Measurements from ENCODE around the gene STXBP1.

STXBP1 gene

DNA sequence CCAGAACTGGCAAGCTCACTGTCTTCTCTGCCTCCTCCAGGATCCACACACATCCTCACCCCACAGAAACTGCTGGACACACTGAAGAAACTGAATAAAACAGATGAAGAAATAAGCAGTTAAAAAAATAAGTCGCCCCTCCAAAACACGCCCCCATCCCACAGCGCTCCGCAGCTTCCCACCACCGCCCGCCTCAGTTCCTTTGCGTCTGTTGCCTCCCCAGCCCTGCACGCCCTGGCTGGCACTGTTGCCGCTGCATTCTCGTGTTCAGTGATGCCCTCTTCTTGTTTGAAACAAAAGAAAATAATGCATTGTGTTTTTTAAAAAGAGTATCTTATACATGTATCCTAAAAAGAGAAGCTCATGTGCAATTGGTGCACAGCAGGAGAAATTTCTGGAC is 78.7 kb downstream of the STXBP1 start (continued):
- no peak for TF ChIP-seq ZNF19 (tag by site-specific recombination; IDR thresholded peaks at IDR 0.05; ENCODE audit: low read depth)
- TF ChIP-seq ZSCAN4 (tag by site-specific recombination; IDR thresholded peaks at IDR 0.05): no peak
- TF ChIP-seq, protein P1, sequence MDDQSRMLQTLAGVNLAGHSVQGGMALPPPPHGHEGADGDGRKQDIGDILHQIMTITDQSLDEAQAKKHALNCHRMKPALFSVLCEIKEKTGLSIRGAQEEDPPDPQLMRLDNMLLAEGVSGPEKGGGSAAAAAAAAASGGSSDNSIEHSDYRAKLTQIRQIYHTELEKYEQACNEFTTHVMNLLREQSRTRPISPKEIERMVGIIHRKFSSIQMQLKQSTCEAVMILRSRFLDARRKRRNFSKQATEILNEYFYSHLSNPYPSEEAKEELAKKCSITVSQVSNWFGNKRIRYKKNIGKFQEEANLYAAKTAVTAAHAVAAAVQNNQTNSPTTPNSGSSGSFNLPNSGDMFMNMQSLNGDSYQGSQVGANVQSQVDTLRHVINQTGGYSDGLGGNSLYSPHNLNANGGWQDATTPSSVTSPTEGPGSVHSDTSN (CRISPR knock-in tag; IDR thresholded peaks at IDR 0.05): no peak
- TF ChIP-seq, protein P2, sequence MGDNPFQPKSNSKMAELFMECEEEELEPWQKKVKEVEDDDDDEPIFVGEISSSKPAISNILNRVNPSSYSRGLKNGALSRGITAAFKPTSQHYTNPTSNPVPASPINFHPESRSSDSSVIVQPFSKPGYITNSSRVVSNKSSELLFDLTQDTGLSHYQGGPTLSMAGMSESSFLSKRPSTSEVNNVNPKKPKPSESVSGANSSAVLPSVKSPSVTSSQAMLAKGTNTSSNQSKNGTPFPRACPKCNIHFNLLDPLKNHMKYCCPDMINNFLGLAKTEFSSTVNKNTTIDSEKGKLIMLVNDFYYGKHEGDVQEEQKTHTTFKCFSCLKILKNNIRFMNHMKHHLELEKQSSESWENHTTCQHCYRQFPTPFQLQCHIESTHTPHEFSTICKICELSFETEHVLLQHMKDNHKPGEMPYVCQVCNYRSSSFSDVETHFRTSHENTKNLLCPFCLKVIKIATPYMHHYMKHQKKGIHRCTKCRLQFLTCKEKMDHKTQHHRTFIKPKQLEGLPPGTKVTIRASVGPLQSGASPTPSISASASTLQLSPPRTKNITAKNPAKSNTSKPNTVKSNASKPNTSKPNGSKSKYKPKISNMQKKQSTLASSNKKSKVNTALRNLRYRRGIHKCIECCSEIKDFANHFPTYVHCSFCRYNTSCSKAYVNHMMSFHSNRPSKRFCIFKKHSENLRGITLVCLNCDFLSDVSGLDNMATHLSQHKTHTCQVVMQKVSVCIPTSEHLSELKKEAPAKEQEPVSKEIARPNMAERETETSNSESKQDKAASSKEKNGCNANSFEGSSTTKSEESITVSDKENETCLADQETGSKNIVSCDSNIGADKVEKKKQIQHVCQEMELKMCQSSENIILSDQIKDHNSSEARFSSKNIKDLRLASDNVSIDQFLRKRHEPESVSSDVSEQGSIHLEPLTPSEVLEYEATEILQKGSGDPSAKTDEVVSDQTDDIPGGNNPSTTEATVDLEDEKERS (tag by site-specific recombination; IDR thresholded peaks at IDR 0.05): no peak
- no peak for TF ChIP-seq ZNF133 (tag by site-specific recombination; IDR thresholded peaks at IDR 0.05)

- Histone ChIP-seq H3K9me3 (ENCODE audit: control insufficient read depth, insufficient read depth, low read depth, low read length) (no peaks in the 10 kb centered on the region), H3K4me3 (ENCODE audit: low read depth, low read length) (no peak overlapping the region), H3K4me1 (ENCODE audit: control insufficient read depth, insufficient read depth, low read length) (no peaks in the 10 kb centered on the region), H3K27ac (ENCODE audit: extremely low read depth, low read depth, low read length) (no peak overlapping the region), H3K36me3 (ENCODE audit: control insufficient read depth in 2 of 2, insufficient read depth in 1 of 2, low read length in 2 of 2) (peaks cover 0 to 36% of the 10 kb centered on the region in 2 experiments; a peak in 1 of 3 replicates)
- POLR2A ChIA-PET: no interaction called here
- CTCF ChIA-PET: interaction anchor here (0.7 to 1.0 kb wide), 2 partner anchors 42 to 189 kb away, joined by 3 to 4 read pairs; no protein-coding TSS in a partner anchor
- no peak for TF ChIP-seq ZNF157 (tag by site-specific recombination; IDR thresholded peaks at IDR 0.05)
- TF ChIP-seq ZBTB26 (tag by site-specific recombination; optimal IDR thresholded peaks at IDR 0.05): no peak
- no peak for TF ChIP-seq ZNF692 (tag by site-specific recombination; IDR thresholded peaks at IDR 0.05)
- TF ChIP-seq SCRT2 (tag by site-specific recombination; IDR thresholded peaks at IDR 0.05): no peak
- TF ChIP-seq ZNF433 (tag by site-specific recombination; IDR thresholded peaks at IDR 0.05; ENCODE audit: low read depth): no peak
- TF ChIP-seq ZFP41 (tag by site-specific recombination; IDR thresholded peaks at IDR 0.05; ENCODE audit: borderline replicate concordance): no peak
- TF ChIP-seq ZNF274 (IDR thresholded peaks at IDR 0.05; ENCODE audit: low read length): no peak
- TF ChIP-seq ZNF274 (tag by site-specific recombination; IDR thresholded peaks at IDR 0.05; ENCODE audit: borderline replicate concordance): no peak
These were observed 80.0 kb downstream of the STXBP1 start for GRCh38 chr9:127692071-127692470.

GRCh38 chr9:127693143-127693542 is 81.1 kb downstream of the STXBP1 start:
- Histone ChIP-seq H3K27ac (ENCODE audit: extremely low read depth, low read depth, low read length) (no peak overlapping the region), H3K9me3 (ENCODE audit: control insufficient read depth, insufficient read depth, low read depth, low read length) (no peaks in the 10 kb centered on the region), H3K4me1 (ENCODE audit: control insufficient read depth, insufficient read depth, low read length) (no peaks in the 10 kb centered on the region), H3K36me3 (ENCODE audit: control insufficient read depth in 2 of 2, insufficient read depth in 1 of 2, low read length in 2 of 2) (peaks cover 0 to 34% of the 10 kb centered on the region in 2 experiments; a peak in 1 of 3 replicates), H3K4me3 (ENCODE audit: low read depth, low read length) (no peak overlapping the region)
- no peak for TF ChIP-seq ZNF48 (tag by site-specific recombination; IDR thresholded peaks at IDR 0.05)
- TF ChIP-seq ZNF302 (tag by site-specific recombination; IDR thresholded peaks at IDR 0.05; ENCODE audit: low read depth): no peak
- TF ChIP-seq ZNF19 (tag by site-specific recombination; IDR thresholded peaks at IDR 0.05; ENCODE audit: low read depth): no peak
- TF ChIP-seq ZEB2 (tag by site-specific recombination; IDR thresholded peaks at IDR 0.05): no peak
- no peak for TF ChIP-seq GLI2 (tag by site-specific recombination; IDR thresholded peaks at IDR 0.05; ENCODE audit: borderline replicate concordance, low read depth)
- no peak for TF ChIP-seq ZNF776 (tag by site-specific recombination; IDR thresholded peaks at IDR 0.05; ENCODE audit: borderline replicate concordance)
- no peak for TF ChIP-seq ZNF514 (tag by site-specific recombination; IDR thresholded peaks at IDR 0.05)
- ChIA-PET CTCF (interaction anchor here (0.5 kb wide), 1 partner anchor 299 kb away, joined by 4 read pairs; no protein-coding TSS in a partner anchor), POLR2A (no interaction called here)

All from HEK293 (cell line).